H9 (cell line): ENCODE data around the gene BCORL1. TPM values are rescaled to one million over a fixed set of nuclear protein-coding genes. Genes with fewer than 3 reads are reported as not detected.

Source experiments
- DNase-seq: peaks from one replicate; pipeline ENCODE4 v3.0.0-alpha.2; 2017
- H2AFZ ChIP-seq: one replicate; pipeline ENCODE4 v1.6.1; 2013; ENCODE audit warnings: mild to moderate bottlenecking, low read length, control low read depth, moderate library complexity
- H2AK5ac ChIP-seq: 2 replicates; pipeline ENCODE4 v1.6.1; 2013; ENCODE audit warnings: low read length, control low read depth, mixed read lengths; ENCODE audit not compliant: insufficient read length
- H2BK120ac ChIP-seq: one replicate; pipeline ENCODE4 v1.6.1; 2013; ENCODE audit warnings: low read depth, mild to moderate bottlenecking, low read length, control low read depth, inconsistent platforms; ENCODE audit not compliant: poor library complexity, severe bottlenecking
- H2BK12ac ChIP-seq: 2 replicates; pipeline ENCODE4 v1.6.1; 2013; ENCODE audit warnings: low read length, control low read depth, mixed read lengths, low read depth; ENCODE audit not compliant: insufficient read length
- H2BK15ac ChIP-seq: 2 replicates; pipeline ENCODE4 v1.6.1; 2013; ENCODE audit warnings: low read depth, low read length, control low read depth
- H2BK20ac ChIP-seq: one replicate; pipeline ENCODE4 v1.6.1; 2013; ENCODE audit warnings: low read depth, mild to moderate bottlenecking, low read length, control low read depth, inconsistent platforms; ENCODE audit not compliant: poor library complexity, severe bottlenecking
- H2BK5ac ChIP-seq: 2 replicates; pipeline ENCODE4 v1.6.1; 2013; ENCODE audit warnings: low read length, control low read depth, mixed read lengths; ENCODE audit not compliant: insufficient read length
- H3K14ac ChIP-seq: 2 replicates; pipeline ENCODE4 v1.6.1; 2013; ENCODE audit warnings: low read length, control low read depth; ENCODE audit not compliant: insufficient read depth
- H3K18ac ChIP-seq: 2 replicates; pipeline ENCODE4 v1.6.1; 2013; ENCODE audit warnings: low read depth, mild to moderate bottlenecking, mixed read lengths, low read length, control low read depth; ENCODE audit not compliant: insufficient read length
- H3K23ac ChIP-seq: 2 replicates; pipeline ENCODE4 v1.6.1; 2013; ENCODE audit warnings: low read length, control low read depth, mixed read lengths, low read depth; ENCODE audit not compliant: insufficient read length
- H3K23me2 ChIP-seq: 2 replicates; pipeline ENCODE4 v1.6.1; 2013; ENCODE audit warnings: low read depth, mild to moderate bottlenecking, mixed read lengths, low read length, control low read depth; ENCODE audit not compliant: insufficient read length, poor library complexity, severe bottlenecking
- H3K27ac ChIP-seq: 2 replicates; pipeline ENCODE4 v1.5.1; 2013; ENCODE audit warnings: low read length, control low read depth, mixed read lengths, low read depth; ENCODE audit not compliant: insufficient read length
- H3K27me3 ChIP-seq: 2 replicates; pipeline ENCODE4 v1.6.1; 2013; ENCODE audit warnings: low read length, control low read depth, inconsistent platforms; ENCODE audit not compliant: insufficient read depth
- H3K4ac ChIP-seq: 2 replicates; pipeline ENCODE4 v1.6.1; 2013; ENCODE audit warnings: low read depth, mild to moderate bottlenecking, control low read depth, inconsistent platforms, low read length, moderate library complexity
- H3K4me1 ChIP-seq: 2 replicates; pipeline ENCODE4 v1.6.1; 2013; ENCODE audit warnings: low read length, control low read depth, inconsistent platforms; ENCODE audit not compliant: insufficient read depth
- H3K4me2 ChIP-seq: 2 replicates; pipeline ENCODE4 v1.6.1; 2013; ENCODE audit warnings: low read length, control low read depth, mixed read lengths; ENCODE audit not compliant: insufficient read length, insufficient read depth
- H3K56ac ChIP-seq: 2 replicates; pipeline ENCODE4 v1.6.1; 2013; ENCODE audit warnings: low read depth, mild to moderate bottlenecking, mixed read lengths, low read length, control low read depth; ENCODE audit not compliant: insufficient read length
- H3K79me1 ChIP-seq: 2 replicates; pipeline ENCODE4 v1.6.1; 2013; ENCODE audit warnings: low read depth, mild to moderate bottlenecking, moderate library complexity, low read length, control low read depth, inconsistent platforms; ENCODE audit not compliant: insufficient read depth, poor library complexity, severe bottlenecking
- H3K79me2 ChIP-seq: 2 replicates; pipeline ENCODE4 v1.6.1; 2013; ENCODE audit warnings: low read length, control low read depth, inconsistent platforms; ENCODE audit not compliant: insufficient read depth
- H3K9ac ChIP-seq: 2 replicates; pipeline ENCODE4 v1.6.1; 2013; ENCODE audit warnings: low read length, control low read depth, mixed read lengths; ENCODE audit not compliant: insufficient read length; ENCODE audit errors: extremely low read depth
- H3K9me3 ChIP-seq: one replicate; pipeline ENCODE4 v1.6.1; 2013; ENCODE audit warnings: low read depth, low read length, inconsistent platforms; ENCODE audit not compliant: control insufficient read depth
- H3T11ph ChIP-seq: one replicate; pipeline ENCODE4 v1.6.1; 2013; ENCODE audit warnings: mild to moderate bottlenecking, low read length, control low read depth, inconsistent platforms
- H4K20me1 ChIP-seq: one replicate; pipeline ENCODE4 v1.6.1; 2013; ENCODE audit not compliant: control insufficient read depth, insufficient read length, insufficient read depth
- H4K5ac ChIP-seq: 2 replicates; pipeline ENCODE4 v1.6.1; 2013; ENCODE audit warnings: low read depth, mild to moderate bottlenecking, mixed read lengths, low read length, control low read depth; ENCODE audit not compliant: insufficient read length
- H4K8ac ChIP-seq: replicated peaks from 2 replicates; pipeline ENCODE4 v1.6.1; 2013; ENCODE audit warnings: low read length, control low read depth, mixed read lengths, low read depth; ENCODE audit not compliant: insufficient read length
- H4K91ac ChIP-seq: 2 replicates; pipeline ENCODE4 v1.6.1; 2013; ENCODE audit warnings: low read depth, mild to moderate bottlenecking, moderate library complexity, mixed read lengths, low read length, control low read depth; ENCODE audit not compliant: insufficient read length
- H3K27ac Mint-ChIP-seq, 3 experiments: 2 replicates in 2 of 3; 3 replicates in 1 of 3; pipeline ENCODE4 v1.8.0; 2020 to 2021; ENCODE audit warnings: mixed read lengths in 3 of 3, mild to moderate bottlenecking in 1 of 3, moderate library complexity in 1 of 3
- H3K27me3 Mint-ChIP-seq: 2 replicates; pipeline ENCODE4 v1.8.0; 2021; ENCODE audit warnings: low read depth, mild to moderate bottlenecking, moderate library complexity, mixed read lengths
- H3K36me3 Mint-ChIP-seq, 3 experiments: 2 replicates in 2 of 3; 3 replicates in 1 of 3; pipeline ENCODE4 v1.8.0; 2020 to 2021; ENCODE audit warnings: low read depth in 3 of 3, mixed read lengths in 3 of 3; ENCODE audit not compliant: insufficient read depth in 1 of 3
- H3K4me1 Mint-ChIP-seq, 2 experiments: 2 replicates each; pipeline ENCODE4 v1.8.0; 2020; ENCODE audit warnings: mixed read lengths in 2 of 2
- H3K4me3 Mint-ChIP-seq, 2 experiments: 2 replicates in 1 of 2; 3 replicates in 1 of 2; pipeline ENCODE4 v1.8.0; 2020 to 2021; ENCODE audit warnings: mild to moderate bottlenecking in 2 of 2, mixed read lengths in 2 of 2, moderate library complexity in 1 of 2
- H3K9me3 Mint-ChIP-seq, 2 experiments: 2 replicates in 1 of 2; 3 replicates in 1 of 2; pipeline ENCODE4 v1.8.0; 2020; ENCODE audit warnings: mild to moderate bottlenecking in 2 of 2, mixed read lengths in 2 of 2, moderate library complexity in 1 of 2
- WGBS: extraction: QIAGEN DNeasy Blood & Tissue Kit; methylation state at CpG from one replicate; pipeline ENCODE4 v1.1.7; 2013; ENCODE audit warnings: missing lambda C conversion rate, low lambda C conversion rate, mixed read lengths; ENCODE audit not compliant: insufficient read length; ENCODE audit errors: extremely low coverage; 5-methylcytosine and 5-hydroxymethylcytosine counted together
- total RNA-seq: library from RNA; stranded (reverse); gene quantifications from 2 replicates; pipeline ENCODE4 v1.2.1, GENCODE V29; 2021
- TF ChIP-seq, protein P1 (sequence below): fragments of 200-600 bp; sonication (generic); conservative IDR thresholded peaks from 3 replicates; pipeline ENCODE4 v1.8.0; 2021; ENCODE audit warnings: antibody characterized with exemption, mild to moderate bottlenecking

Gene BCORL1
- total RNA-seq, 1 experiment from 2014 or later = 6.1 TPM

DNA sequence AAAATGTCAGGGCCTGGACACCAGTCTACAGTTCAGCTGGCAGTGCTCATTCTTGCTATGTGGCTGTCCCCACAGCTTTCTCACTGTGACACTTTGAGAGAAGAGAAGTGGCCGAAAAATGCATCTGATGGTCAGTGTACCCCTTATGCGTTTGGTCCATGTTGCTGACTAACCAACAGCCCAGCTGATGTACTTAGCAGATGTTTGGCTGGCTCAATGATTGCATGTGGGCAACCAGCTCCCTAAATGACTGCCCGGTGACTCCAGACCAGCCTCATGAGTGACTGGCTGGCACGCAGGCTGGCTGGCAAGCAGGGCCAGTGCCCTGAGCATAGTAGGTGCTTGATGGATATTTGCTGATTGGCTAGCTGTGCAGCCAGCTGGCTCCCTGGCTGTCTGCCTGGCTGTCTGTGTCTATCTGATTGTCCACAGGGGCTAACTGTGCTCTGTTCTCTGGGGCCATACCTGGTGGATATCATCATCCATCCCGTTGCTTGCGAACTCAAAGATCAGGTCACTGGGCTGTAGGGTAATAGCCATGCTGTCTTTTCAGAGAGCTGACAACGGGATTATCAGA is 98.4 kb downstream of the BCORL1 start:
- H2BK5ac ChIP-seq = no peak overlapping the region
- TF ChIP-seq, protein P1, sequence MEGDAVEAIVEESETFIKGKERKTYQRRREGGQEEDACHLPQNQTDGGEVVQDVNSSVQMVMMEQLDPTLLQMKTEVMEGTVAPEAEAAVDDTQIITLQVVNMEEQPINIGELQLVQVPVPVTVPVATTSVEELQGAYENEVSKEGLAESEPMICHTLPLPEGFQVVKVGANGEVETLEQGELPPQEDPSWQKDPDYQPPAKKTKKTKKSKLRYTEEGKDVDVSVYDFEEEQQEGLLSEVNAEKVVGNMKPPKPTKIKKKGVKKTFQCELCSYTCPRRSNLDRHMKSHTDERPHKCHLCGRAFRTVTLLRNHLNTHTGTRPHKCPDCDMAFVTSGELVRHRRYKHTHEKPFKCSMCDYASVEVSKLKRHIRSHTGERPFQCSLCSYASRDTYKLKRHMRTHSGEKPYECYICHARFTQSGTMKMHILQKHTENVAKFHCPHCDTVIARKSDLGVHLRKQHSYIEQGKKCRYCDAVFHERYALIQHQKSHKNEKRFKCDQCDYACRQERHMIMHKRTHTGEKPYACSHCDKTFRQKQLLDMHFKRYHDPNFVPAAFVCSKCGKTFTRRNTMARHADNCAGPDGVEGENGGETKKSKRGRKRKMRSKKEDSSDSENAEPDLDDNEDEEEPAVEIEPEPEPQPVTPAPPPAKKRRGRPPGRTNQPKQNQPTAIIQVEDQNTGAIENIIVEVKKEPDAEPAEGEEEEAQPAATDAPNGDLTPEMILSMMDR = no peak
- no peak overlapping the region for H3K14ac ChIP-seq
- Mint-ChIP-seq H3K27ac (no peak overlapping the region), H3K4me1 (peaks cover 10 to 36% of the 10 kb centered on the region in 2 experiments), H3K9me3 (peaks cover 0 to 75% of the 10 kb centered on the region in 2 experiments; a peak in 3 of 5 replicates), H3K36me3 (peaks cover 0 to 2% (median 0%) of the 10 kb centered on the region in 3 experiments; a peak in 1 of 7 replicates), H3K4me3 (no peak overlapping the region), H3K27me3 (peaks cover 8% of the 10 kb centered on the region)
- H3K9me3 ChIP-seq = peaks cover 1% of the 10 kb centered on the region
- H2BK20ac ChIP-seq = no peak overlapping the region
- H4K5ac ChIP-seq = no peak overlapping the region
- no peak overlapping the region for H3K23ac ChIP-seq
- no peak for DNase-seq
- H4K8ac ChIP-seq = no peak overlapping the region
- H3K79me1 ChIP-seq = no peaks in the 10 kb centered on the region
- H3K27ac ChIP-seq = no peak overlapping the region
- H2AK5ac ChIP-seq = no peak overlapping the region
- no peak overlapping the region for H3K9ac ChIP-seq
- H2AFZ ChIP-seq = no peak overlapping the region
- WGBS = no CpG with 5 or more reads among the region's 7 CpGs
- no peaks in the 10 kb centered on the region for H3K79me2 ChIP-seq
- H3T11ph ChIP-seq = no peak overlapping the region
- no peak overlapping the region for H3K4ac ChIP-seq
- no peak overlapping the region for H2BK15ac ChIP-seq
- H4K20me1 ChIP-seq = no peaks in the 10 kb centered on the region
- H3K23me2 ChIP-seq = no peaks in the 10 kb centered on the region
- H2BK12ac ChIP-seq = no peak overlapping the region
- H3K4me1 ChIP-seq = 0 out of 2 replicates have a peak, but pooled peaks cover 3% of the 10 kb centered on the region
- H4K91ac ChIP-seq = no peak overlapping the region
- no peaks in the 10 kb centered on the region for H3K27me3 ChIP-seq
- no peak overlapping the region for H2BK120ac ChIP-seq
- no peak overlapping the region for H3K56ac ChIP-seq
- no peak overlapping the region for H3K18ac ChIP-seq
- no peak overlapping the region for H3K4me2 ChIP-seq
